ENCODE results near the gene RREB1. TPM values are rescaled to one million over a fixed set of nuclear protein-coding genes. Genes with fewer than 3 reads are reported as not detected.

Gene RREB1
- polyA plus RNA-seq, 2 of the 4 experiments (the other 2 are of a cell fraction): 2.2 to 5.0 TPM

DNA sequence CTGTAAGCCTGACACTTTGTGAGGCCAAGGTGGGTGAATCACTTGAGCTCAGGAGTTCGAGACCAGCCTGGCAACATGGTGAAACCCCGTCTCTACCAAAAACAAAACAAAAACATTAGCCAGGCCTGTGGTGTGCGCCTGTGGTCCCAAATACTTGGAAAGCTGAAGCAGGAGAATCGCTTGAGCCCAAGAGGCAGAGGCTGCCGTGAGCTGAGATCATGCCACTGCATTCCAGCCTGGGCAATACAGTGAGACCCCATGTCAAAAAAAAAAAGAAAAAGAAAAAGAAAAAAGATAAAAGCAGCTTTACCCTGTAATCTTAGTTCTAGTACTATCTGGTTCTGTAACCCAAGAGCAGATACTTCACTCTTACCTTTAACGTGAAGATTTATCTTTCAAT, 177.7 kb downstream of the RREB1 start:
- Histone ChIP-seq H3K27ac (no peak overlapping the region), H3K4me3 (no peak overlapping the region), H3K4me1 (no peaks in the 10 kb centered on the region), H3K9me3 (no peaks in the 10 kb centered on the region), H3K4me2 (no peak overlapping the region)
- ChIA-PET CTCF (interaction anchor here (2.4 kb wide), 1 partner anchor 10 kb away, joined by 21 read pairs; no protein-coding TSS in a partner anchor), POLR2A (no interaction called here)
- FAIRE-seq: no peak
- no peak for DNase-seq (ENCODE audit: low read depth in 1 of 2, low spot score in 1 of 2)
- 89% methylated on average over 5 of the region's 6 CpGs for WGBS (ENCODE audit: missing lambda C conversion rate)
- ATAC-seq: no peak
- TF ChIP-seq TFCP2L1 (CRISPR knock-in tag; IDR thresholded peaks at IDR 0.05): no peak
- no peak for TF ChIP-seq PBX3 (IDR thresholded peaks at IDR 0.05)
- TF ChIP-seq ZC3H11A (IDR thresholded peaks at IDR 0.05): no peak
- no peak for TF ChIP-seq POLR2A (IDR thresholded peaks at IDR 0.05; ENCODE audit: low read length)
- TF ChIP-seq MAZ (IDR thresholded peaks at IDR 0.05; ENCODE audit: borderline replicate concordance, low read depth, low read length): no peak
- no peak for TF ChIP-seq HEYL (CRISPR knock-in tag; IDR thresholded peaks at IDR 0.05)
- TF ChIP-seq CBX8 (IDR thresholded peaks at IDR 0.05): no peak
- TF ChIP-seq PHF8 (IDR thresholded peaks at IDR 0.05; ENCODE audit: borderline replicate concordance, low read depth): no peak
- no peak for TF ChIP-seq CHD2 (IDR thresholded peaks at IDR 0.05; ENCODE audit: low read length, partially characterized antibody)
- TF ChIP-seq JUNB (IDR thresholded peaks at IDR 0.05): no peak
- TF ChIP-seq MAX (IDR thresholded peaks at IDR 0.05): no peak
- TF ChIP-seq HOXA7 (CRISPR knock-in tag; IDR thresholded peaks at IDR 0.05): no peak
- TF ChIP-seq EP300 (IDR thresholded peaks at IDR 0.05): no peak
- no peak for TF ChIP-seq MYC (IDR thresholded peaks at IDR 0.05; ENCODE audit: borderline replicate concordance, low read length)
- TF ChIP-seq EHMT2 (IDR thresholded peaks at IDR 0.05; ENCODE audit: low read depth): no peak
- TF ChIP-seq HOXB5 (CRISPR knock-in tag; IDR thresholded peaks at IDR 0.05): no peak

DNA sequence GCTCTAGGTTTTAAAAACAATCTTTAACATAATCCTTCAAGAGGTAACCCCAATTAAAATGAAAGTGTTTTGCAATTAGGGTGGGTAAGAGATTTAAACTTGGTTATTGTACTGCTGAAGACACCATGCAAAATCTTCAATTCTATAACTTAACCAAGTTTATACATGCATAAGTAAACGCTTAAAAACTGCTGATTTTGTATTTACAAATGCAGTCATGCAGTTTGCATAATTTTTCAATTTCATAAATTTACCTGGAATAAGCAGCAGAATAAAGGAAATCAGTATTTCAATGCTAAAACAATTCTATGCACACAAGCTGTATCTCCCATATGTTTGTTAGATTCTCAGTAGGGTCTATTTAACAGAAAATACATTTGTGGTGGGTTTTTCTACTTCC, 182.3 kb downstream of the RREB1 start:
- 95% methylated on average over 1 of the region's 1 CpG for WGBS (ENCODE audit: missing lambda C conversion rate)
- no peak for DNase-seq (ENCODE audit: low read depth in 1 of 2, low spot score in 1 of 2)
- ATAC-seq: no peak
- TF ChIP-seq POLR2A (IDR thresholded peaks at IDR 0.05; ENCODE audit: low read length): no peak
- peak; percentile 22 for TF ChIP-seq MAFK (IDR thresholded peaks at IDR 0.05; ENCODE audit: partially characterized antibody)
- Histone ChIP-seq H3K4me3 (no peak overlapping the region), H3K4me1 (no peaks in the 10 kb centered on the region), H3K27ac (no peak overlapping the region), H3K4me2 (no peak overlapping the region), H3K9me3 (no peaks in the 10 kb centered on the region)
- FAIRE-seq: no peak
- ChIA-PET CTCF (interaction anchor here (1.2 to 1.4 kb wide), 2 partner anchors 9 to 325 kb away, joined by 3 to 6 read pairs; no protein-coding TSS in a partner anchor), POLR2A (no interaction called here)

- CTCF ChIA-PET: interaction anchor here (0.9 to 1.6 kb wide), 3 partner anchors 12 to 17 kb away, joined by 3 to 6 read pairs (median 3); no protein-coding TSS in a partner anchor
- no peak overlapping the region for H3K4me2 ChIP-seq
- FAIRE-seq: no peak
- no peaks in the 10 kb centered on the region for H3K9me3 ChIP-seq
- no peaks in the 10 kb centered on the region for H3K4me1 ChIP-seq
- ATAC-seq: no peak
- H3K27ac ChIP-seq: no peak overlapping the region
- DNase-seq (ENCODE audit: low read depth in 1 of 2, low spot score in 1 of 2): no peak
- POLR2A ChIA-PET: no interaction called here
- 91% methylated on average over 6 of the region's 6 CpGs for WGBS (ENCODE audit: missing lambda C conversion rate)
- no peak overlapping the region for H3K4me3 ChIP-seq
- no peak for TF ChIP-seq CHD4 (IDR thresholded peaks at IDR 0.05; ENCODE audit: borderline replicate concordance)
- no peak for TF ChIP-seq SMC3 (IDR thresholded peaks at IDR 0.05)
- no peak for TF ChIP-seq ESRRA (IDR thresholded peaks at IDR 0.05; ENCODE audit: borderline replicate concordance, low read length)
- no peak for TF ChIP-seq RNF2 (IDR thresholded peaks at IDR 0.05; ENCODE audit: borderline replicate concordance, low read depth)
- no peak for TF ChIP-seq JUN (IDR thresholded peaks at IDR 0.05)
- TF ChIP-seq POLR2A (IDR thresholded peaks at IDR 0.05; ENCODE audit: low read length): no peak
- no peak for TF ChIP-seq ZSCAN20 (CRISPR knock-in tag; IDR thresholded peaks at IDR 0.05)
- TF ChIP-seq, protein P1, sequence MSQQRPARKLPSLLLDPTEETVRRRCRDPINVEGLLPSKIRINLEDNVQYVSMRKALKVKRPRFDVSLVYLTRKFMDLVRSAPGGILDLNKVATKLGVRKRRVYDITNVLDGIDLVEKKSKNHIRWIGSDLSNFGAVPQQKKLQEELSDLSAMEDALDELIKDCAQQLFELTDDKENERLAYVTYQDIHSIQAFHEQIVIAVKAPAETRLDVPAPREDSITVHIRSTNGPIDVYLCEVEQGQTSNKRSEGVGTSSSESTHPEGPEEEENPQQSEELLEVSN (IDR thresholded peaks at IDR 0.05; ENCODE audit: borderline replicate concordance, low read depth): no peak
- no peak for TF ChIP-seq FOSB (CRISPR knock-in tag; IDR thresholded peaks at IDR 0.05)
- TF ChIP-seq CEBPB (IDR thresholded peaks at IDR 0.05): no peak
- no peak for TF ChIP-seq JUNB (IDR thresholded peaks at IDR 0.05)
Observed at GRCh38 chr6:7292596-7293255, 185.0 kb downstream of the RREB1 start.
